ENCODE data around the gene PRKCB.

- no peak for TF ChIP-seq RFX5 (IDR thresholded peaks at IDR 0.05; ENCODE audit: borderline replicate concordance, low read depth, low read length)
- no peak for TF ChIP-seq MAX (IDR thresholded peaks at IDR 0.05)
- TF ChIP-seq JUND (IDR thresholded peaks at IDR 0.05; ENCODE audit: low read length) = no peak
- no peak for TF ChIP-seq HDAC2 (IDR thresholded peaks at IDR 0.05; ENCODE audit: borderline replicate concordance in 1 of 2, low read depth in 2 of 2, low read length in 2 of 2)
- no peak for TF ChIP-seq KDM1A (IDR thresholded peaks at IDR 0.05; ENCODE audit: borderline replicate concordance, low read length)
- no peak for TF ChIP-seq CHD2 (IDR thresholded peaks at IDR 0.05; ENCODE audit: low read length)
- TF ChIP-seq CTCF (IDR thresholded peaks at IDR 0.05; ENCODE audit: control extremely low read depth in 1 of 3, insufficient read depth in 1 of 3, low read depth in 1 of 3, low read length in 3 of 3) = no peak
- TF ChIP-seq JUN (IDR thresholded peaks at IDR 0.05; ENCODE audit: low read depth, low read length) = no peak
- no peak for TF ChIP-seq SRF (IDR thresholded peaks at IDR 0.05; ENCODE audit: low read depth, low read length)
- no peak for TF ChIP-seq BCL11A (IDR thresholded peaks at IDR 0.05; ENCODE audit: low read depth in 2 of 2, low read length in 2 of 2)
- no peak for TF ChIP-seq SP2 (IDR thresholded peaks at IDR 0.05; ENCODE audit: low read length)
Measured at GRCh38 chr16:24203675-24204074, 367.9 kb downstream of the PRKCB start.
